OCI-LY7 (cell line): ENCODE results near the gene PABPN1L. TPM values are rescaled to one million over a fixed set of nuclear protein-coding genes. Genes with fewer than 3 reads are reported as not detected.

ENCODE experiments used
- BruUV-seq: library from RNA; stranded (reverse); fragments of 400-500 nt; replicated peaks from 2 replicates; lab custom pipeline; 2021; lab: Mats Ljungman, UMichigan
- CTCF ChIA-PET: fragments of 300-600 bp; sonication (Branson Sonifier 250); formaldehyde crosslinking; loops from one replicate; lab custom pipeline; 2022; ENCODE audit warnings: antibody characterized with exemption; ENCODE audit not compliant: unreplicated experiment; lab: Charles Lee
- POLR2A ChIA-PET: fragments of 300-600 bp; sonication (Branson Sonifier 250); formaldehyde crosslinking; loops from one replicate; lab custom pipeline; 2022; ENCODE audit warnings: antibody characterized with exemption; lab: Charles Lee
- DNase-seq: peaks from one replicate; pipeline ENCODE4 v3.0.0-alpha.2; 2015; ENCODE audit warnings: low spot score
- H2AFZ ChIP-seq: fragments of 200-600 bp; sonication (generic), shearing (Covaris generic); 2 replicates; pipeline ENCODE4 v1.6.1; 2014; ENCODE audit warnings: mild to moderate bottlenecking, antibody characterized with exemption, low read length, moderate library complexity
- H3K27ac ChIP-seq: fragments of 200-600 bp; sonication (generic); 2 replicates; pipeline ENCODE4 v1.5.1; 2014; ENCODE audit warnings: mixed run types, low read depth, mild to moderate bottlenecking, moderate library complexity, low read length, inconsistent platforms; ENCODE audit not compliant: poor library complexity, severe bottlenecking
- H3K36me3 ChIP-seq: fragments of 200-600 bp; sonication (generic); 2 replicates; pipeline ENCODE4 v1.6.1; 2014; ENCODE audit warnings: mild to moderate bottlenecking, antibody characterized with exemption, low read length, moderate library complexity, mixed read lengths; ENCODE audit not compliant: insufficient read depth
- H3K4me1 ChIP-seq: fragments of 200-600 bp; sonication (generic); 2 replicates; pipeline ENCODE4 v1.5.1; 2014; ENCODE audit warnings: mild to moderate bottlenecking, low read length; ENCODE audit not compliant: insufficient read depth, poor library complexity, severe bottlenecking
- H3K4me2 ChIP-seq: fragments of 200-600 bp; sonication (generic); 2 replicates; pipeline ENCODE4 v1.6.1; 2014; ENCODE audit warnings: mild to moderate bottlenecking, low read length
- H3K4me3 ChIP-seq: fragments of 200-600 bp; sonication (generic); 2 replicates; pipeline ENCODE4 v1.5.1; 2014; ENCODE audit warnings: mild to moderate bottlenecking, low read depth, low read length; ENCODE audit not compliant: poor library complexity, severe bottlenecking
- H3K79me2 ChIP-seq: fragments of 200-600 bp; sonication (generic); 2 replicates; pipeline ENCODE4 v1.6.1; 2016; ENCODE audit warnings: low read depth, mild to moderate bottlenecking, low read length, moderate library complexity, mixed read lengths; ENCODE audit not compliant: insufficient read depth
- H3K9me2 ChIP-seq: fragments of 200-600 bp; sonication (generic); 2 replicates; pipeline ENCODE4 v1.6.1; 2016; ENCODE audit warnings: mild to moderate bottlenecking, low read length, mixed read lengths; ENCODE audit not compliant: insufficient read depth
- H3K9me3 ChIP-seq: fragments of 200-600 bp; sonication (generic); 2 replicates; pipeline ENCODE4 v1.6.1; 2014; ENCODE audit warnings: mild to moderate bottlenecking, mixed run types, low read length, mixed read lengths
- H4K20me1 ChIP-seq: fragments of 200-600 bp; sonication (generic); 2 replicates; pipeline ENCODE4 v1.6.1; 2014; ENCODE audit warnings: mild to moderate bottlenecking, antibody characterized with exemption, low read length, moderate library complexity, mixed read lengths; ENCODE audit not compliant: insufficient read depth
- EZH2phosphoT487 ChIP-seq: fragments of 200-600 bp; sonication (generic); IDR thresholded peaks from 2 replicates; pipeline ENCODE4 v1.6.1; 2018; ENCODE audit warnings: low read depth, borderline replicate concordance, mild to moderate bottlenecking, mixed run types, antibody characterized with exemption, low read length, moderate library complexity, mixed read lengths
- intact Hi-C: fragments of 100-400 bp; cut with micrococcal nuclease; formaldehyde crosslinking; loops from one replicate; pipeline ENCODE4 v1.10.0; 2022; ENCODE audit not compliant: unreplicated experiment
- total RNA-seq, 2 experiments: library from RNA; depleted of rRNA in 1 of 2; stranded (reverse); fragments of >200 nt in 1 of 2; shearing (Covaris generic) in 1 of 2; gene quantifications; 2 replicates each; pipeline ENCODE4 v1.2.3, GENCODE V29; 2014 to 2022
- TF ChIP-seq, protein P1 (sequence below): fragments of 200-600 bp; sonication (generic); conservative IDR thresholded peaks from 2 replicates; pipeline ENCODE4 v1.5.1; 2014; ENCODE audit warnings: mild to moderate bottlenecking, antibody characterized with exemption, low read length, moderate library complexity, mixed read lengths

PABPN1L gene
- total RNA-seq, 2 experiments from 2014 or later = 0.38 TPM; not detected in 1

DNA sequence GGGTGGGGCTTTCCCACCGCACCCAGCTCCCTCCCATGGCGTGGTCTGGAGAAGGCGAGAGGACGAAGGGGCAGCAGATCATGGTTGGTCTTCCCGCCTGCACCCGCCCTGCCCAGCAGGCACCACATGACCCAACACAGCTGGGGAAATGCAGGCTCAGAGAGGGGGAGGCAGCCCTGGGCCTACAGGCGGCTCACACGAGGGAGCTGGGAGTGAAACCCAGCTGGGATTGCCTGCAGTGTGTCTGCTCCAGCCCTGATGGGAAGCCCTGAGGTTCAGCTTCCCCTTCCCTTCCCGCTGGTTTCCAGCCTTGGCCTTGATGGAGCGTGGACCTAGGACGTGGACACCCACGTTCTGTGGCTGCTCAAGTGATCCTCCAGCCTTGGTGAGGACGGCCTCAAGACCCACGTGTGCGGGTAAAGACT, 20.0 kb upstream of the PABPN1L start:
- H3K4me3 ChIP-seq = no peak overlapping the region
- H4K20me1 ChIP-seq = no peaks in the 10 kb centered on the region
- no peak overlapping the region for H2AFZ ChIP-seq
- no peaks in the 10 kb centered on the region for H3K9me3 ChIP-seq
- CTCF ChIA-PET = no interaction called here
- TF ChIP-seq EZH2phosphoT487 = no peak
- TF ChIP-seq, protein P1, sequence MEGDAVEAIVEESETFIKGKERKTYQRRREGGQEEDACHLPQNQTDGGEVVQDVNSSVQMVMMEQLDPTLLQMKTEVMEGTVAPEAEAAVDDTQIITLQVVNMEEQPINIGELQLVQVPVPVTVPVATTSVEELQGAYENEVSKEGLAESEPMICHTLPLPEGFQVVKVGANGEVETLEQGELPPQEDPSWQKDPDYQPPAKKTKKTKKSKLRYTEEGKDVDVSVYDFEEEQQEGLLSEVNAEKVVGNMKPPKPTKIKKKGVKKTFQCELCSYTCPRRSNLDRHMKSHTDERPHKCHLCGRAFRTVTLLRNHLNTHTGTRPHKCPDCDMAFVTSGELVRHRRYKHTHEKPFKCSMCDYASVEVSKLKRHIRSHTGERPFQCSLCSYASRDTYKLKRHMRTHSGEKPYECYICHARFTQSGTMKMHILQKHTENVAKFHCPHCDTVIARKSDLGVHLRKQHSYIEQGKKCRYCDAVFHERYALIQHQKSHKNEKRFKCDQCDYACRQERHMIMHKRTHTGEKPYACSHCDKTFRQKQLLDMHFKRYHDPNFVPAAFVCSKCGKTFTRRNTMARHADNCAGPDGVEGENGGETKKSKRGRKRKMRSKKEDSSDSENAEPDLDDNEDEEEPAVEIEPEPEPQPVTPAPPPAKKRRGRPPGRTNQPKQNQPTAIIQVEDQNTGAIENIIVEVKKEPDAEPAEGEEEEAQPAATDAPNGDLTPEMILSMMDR = no peak
- no peak overlapping the region for H3K4me2 ChIP-seq
- no peaks in the 10 kb centered on the region for H3K9me2 ChIP-seq
- BruUV-seq = no TSS peak
- H3K36me3 ChIP-seq = no peaks in the 10 kb centered on the region
- no peaks in the 10 kb centered on the region for H3K79me2 ChIP-seq
- POLR2A ChIA-PET = no interaction called here
- intact Hi-C loops = no loop called here
- no peak for DNase-seq
- H3K27ac ChIP-seq = no peak overlapping the region
- H3K4me1 ChIP-seq = no peaks in the 10 kb centered on the region

DNA sequence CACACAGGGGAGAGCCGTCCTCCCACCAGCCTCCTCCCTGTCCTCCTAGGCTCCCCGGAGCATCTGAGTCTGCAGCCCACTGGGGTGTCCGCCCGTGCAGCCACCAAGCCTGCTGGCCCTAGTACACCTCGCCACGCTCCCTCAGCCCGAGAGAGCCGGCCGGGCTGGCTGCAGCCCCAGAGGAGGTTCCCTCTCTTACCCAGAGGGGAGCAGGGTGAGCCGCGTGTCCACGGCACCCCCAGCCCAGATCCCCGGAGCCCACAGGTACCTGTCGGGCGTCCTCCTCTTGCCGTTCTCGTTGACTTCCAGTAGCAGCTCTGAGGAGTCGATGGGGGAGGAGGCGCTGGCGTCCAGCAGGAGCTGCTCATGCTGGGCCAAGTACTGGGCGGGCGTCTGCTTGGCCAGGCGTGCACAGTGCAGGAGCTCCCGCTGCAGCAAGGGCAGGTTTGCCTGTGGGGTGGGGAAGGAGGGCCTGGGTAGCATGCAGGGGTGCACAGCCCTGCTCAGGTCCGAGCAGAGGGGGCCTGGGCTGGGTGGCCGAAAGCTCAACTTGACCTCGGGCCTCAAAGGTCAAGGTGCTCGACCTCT, 19.3 kb upstream of the PABPN1L start:
- CTCF ChIA-PET = no interaction called here
- H3K4me3 ChIP-seq = no peak overlapping the region

More for the DNA sequence above, 19.3 kb upstream of the PABPN1L start:
- H3K9me3 ChIP-seq = no peaks in the 10 kb centered on the region
- no peak for DNase-seq
- no peaks in the 10 kb centered on the region for H3K79me2 ChIP-seq
- no peaks in the 10 kb centered on the region for H3K4me1 ChIP-seq
- H3K9me2 ChIP-seq = no peaks in the 10 kb centered on the region
- TF ChIP-seq EZH2phosphoT487 = no peak
- TF ChIP-seq, protein P1 = no peak
- no peaks in the 10 kb centered on the region for H4K20me1 ChIP-seq
- no TSS peak for BruUV-seq
- intact Hi-C loops = no loop called here
- no peak overlapping the region for H3K4me2 ChIP-seq
- no peaks in the 10 kb centered on the region for H3K36me3 ChIP-seq
- POLR2A ChIA-PET = no interaction called here
- H3K27ac ChIP-seq = no peak overlapping the region
- H2AFZ ChIP-seq = no peak overlapping the region
